A549 (cell line): ENCODE data around the gene RBBP7. TPM values are rescaled to one million over a fixed set of nuclear protein-coding genes. Genes with fewer than 3 reads are reported as not detected.
A peak's percentile ranks its signal among the peaks of the same experiment; 100 is the strongest.

Source experiments
- ATAC-seq, 2 experiments: fragments of 200-7000 bp in 1 of 2; fragments of >200 bp in 1 of 2; cut with Nextera tagmentation in 1 of 2; cut with Tn5 transposase in 1 of 2; 3 replicates each; pipeline versions ENCODE4 v1.8.0 to v1.9.1; 2018 to 2020; ENCODE audit warnings: mild to moderate bottlenecking in 1 of 2, moderate library complexity in 1 of 2
- CTCF ChIA-PET: fragments of 300-600 bp; sonication (Branson Sonifier 250); formaldehyde crosslinking; extraction: SDS; loops from one replicate; lab custom pipeline; 2021; ENCODE audit warnings: antibody characterized with exemption, inconsistent platforms; lab: Yijun Ruan, JAX
- POLR2A ChIA-PET: fragments of 350-600 bp; formaldehyde crosslinking; extraction: SDS; loops from one replicate; lab custom pipeline; 2021; ENCODE audit warnings: antibody characterized with exemption, inconsistent platforms; lab: Yijun Ruan, JAX
- DNase-seq, 2 experiments: peaks; one replicate each; pipeline versions ENCODE4 v3.0.0 to v3.0.0-alpha.2; 2011 to 2016; ENCODE audit warnings: low read depth in 1 of 2, low spot score in 1 of 2
- FAIRE-seq: peaks from 2 replicates; lab custom pipeline; 2011; peaks lifted over from hg19 to GRCh38; lab: Jason Lieb, UNC
- H3K27ac ChIP-seq, 2 experiments: fragments of >200 bp; sonication (Bioruptor Twin); formaldehyde crosslinking; 3 replicates each; pipeline ENCODE4 v1.5.1; 2016 to 2017
- H3K4me1 ChIP-seq: fragments of >200 bp; sonication (Bioruptor Twin); formaldehyde crosslinking; 3 replicates; pipeline ENCODE4 v1.6.1; 2016
- H3K4me2 ChIP-seq: fragments of >200 bp; sonication (Bioruptor Twin); formaldehyde crosslinking; 3 replicates; pipeline ENCODE4 v1.6.1; 2016
- H3K4me3 ChIP-seq: fragments of >200 bp; sonication (Bioruptor Twin); formaldehyde crosslinking; 3 replicates; pipeline ENCODE4 v1.5.1; 2016
- H3K9me3 ChIP-seq: fragments of >200 bp; sonication (Bioruptor Twin); formaldehyde crosslinking; 3 replicates; pipeline ENCODE4 v1.6.1; 2016
- BHLHE40 ChIP-seq: IDR thresholded peaks from 2 replicates; pipeline ENCODE4 v1.6.1; 2012; ENCODE audit warnings: low read depth, low read length, inconsistent platforms
- CEBPB ChIP-seq, 2 experiments: fragments of >200 bp in 1 of 2; sonication (Bioruptor Twin) in 1 of 2; formaldehyde crosslinking in 1 of 2; IDR thresholded peaks; 2 replicates each; pipeline ENCODE4 v1.6.1; 2012 to 2016
- CTCF ChIP-seq: fragments of >200 bp; sonication (Bioruptor Twin); formaldehyde crosslinking; IDR thresholded peaks from 3 replicates; pipeline ENCODE4 v1.5.1; 2016
- ELK1 ChIP-seq: fragments of 150-350 bp; IDR thresholded peaks from 2 replicates; pipeline ENCODE4 v1.6.1; 2014; ENCODE audit warnings: low read depth, mild to moderate bottlenecking, low read length
- EP300 ChIP-seq, 2 experiments: fragments of >200 bp; sonication (Bioruptor Twin); formaldehyde crosslinking; IDR thresholded peaks; 2 replicates in 1 of 2; 3 replicates in 1 of 2; pipeline ENCODE4 v1.6.1; 2016 to 2017
- ESRRA ChIP-seq: fragments of 150-350 bp; IDR thresholded peaks from 2 replicates; pipeline ENCODE4 v1.6.1; 2014; ENCODE audit warnings: mild to moderate bottlenecking, low read length, borderline replicate concordance
- GATA3 ChIP-seq: IDR thresholded peaks from 2 replicates; pipeline ENCODE4 v1.6.1; 2012; ENCODE audit warnings: borderline replicate concordance
- HDAC2 ChIP-seq: fragments of 200-600 bp; sonication (generic); IDR thresholded peaks from 2 replicates; pipeline ENCODE4 v1.6.1; 2016
- HEYL ChIP-seq: fragments of 250-450 bp; sonication (Bioruptor Pico); IDR thresholded peaks from 2 replicates; pipeline ENCODE4 v1.8.0; 2021; ENCODE audit warnings: mild to moderate bottlenecking, moderate library complexity
- HMGXB4 ChIP-seq: fragments of 250-450 bp; sonication (Bioruptor Pico); IDR thresholded peaks from 2 replicates; pipeline ENCODE4 v1.5.0; 2021; ENCODE audit warnings: mild to moderate bottlenecking, moderate library complexity, borderline replicate concordance
- HOXA7 ChIP-seq: fragments of 250-450 bp; sonication (Bioruptor Pico); IDR thresholded peaks from 2 replicates; pipeline ENCODE4 v1.5.0; 2020; ENCODE audit warnings: mild to moderate bottlenecking, moderate library complexity
- HOXB13 ChIP-seq: fragments of 250-450 bp; sonication (Bioruptor Pico); IDR thresholded peaks from 2 replicates; pipeline ENCODE4 v1.5.0; 2020; ENCODE audit warnings: low read depth, mild to moderate bottlenecking, moderate library complexity
- JUN ChIP-seq, 2 experiments: fragments of >200 bp; sonication (Bioruptor Twin); formaldehyde crosslinking; IDR thresholded peaks; 2 replicates in 1 of 2; 3 replicates in 1 of 2; pipeline ENCODE4 v1.6.1; 2016 to 2017
- KDM5A ChIP-seq: fragments of 200-600 bp; sonication (generic); IDR thresholded peaks from 2 replicates; pipeline ENCODE4 v1.6.1; 2016; ENCODE audit warnings: antibody characterized with exemption, mild to moderate bottlenecking
- MAFK ChIP-seq: fragments of 450-650 bp; IDR thresholded peaks from 2 replicates; pipeline ENCODE4 v1.6.1; 2014; ENCODE audit not compliant: partially characterized antibody
- MAX ChIP-seq: IDR thresholded peaks from 2 replicates; pipeline ENCODE4 v1.6.1; 2012
- PBX3 ChIP-seq: IDR thresholded peaks from 2 replicates; pipeline ENCODE4 v1.6.1; 2012
- PHF8 ChIP-seq: fragments of 200-600 bp; sonication (generic); IDR thresholded peaks from 2 replicates; pipeline ENCODE4 v1.6.1; 2016; ENCODE audit warnings: low read depth, mild to moderate bottlenecking, antibody characterized with exemption, moderate library complexity, borderline replicate concordance
- POLR2AphosphoS2 ChIP-seq: conservative IDR thresholded peaks from 2 replicates; pipeline ENCODE4 v1.6.1; 2012; ENCODE audit warnings: low read length, improper control_type of control experiment, inconsistent platforms
- RAD21 ChIP-seq, 2 experiments: fragments of >200 bp in 1 of 2; sonication (Bioruptor Twin) in 1 of 2; formaldehyde crosslinking in 1 of 2; IDR thresholded peaks in 1 of 2; conservative IDR thresholded peaks in 1 of 2; 2 replicates in 1 of 2; 3 replicates in 1 of 2; pipeline ENCODE4 v1.6.1; 2012 to 2018; ENCODE audit warnings: inconsistent platforms in 1 of 2
- RARB ChIP-seq: fragments of 250-450 bp; sonication (Bioruptor Pico); IDR thresholded peaks from 2 replicates; pipeline ENCODE4 v1.8.0; 2021; ENCODE audit warnings: mild to moderate bottlenecking, moderate library complexity
- RFX5 ChIP-seq: fragments of 450-650 bp; IDR thresholded peaks from 2 replicates; pipeline ENCODE4 v1.7.1; 2014; ENCODE audit warnings: antibody characterized with exemption, mild to moderate bottlenecking, moderate library complexity
- SMC3 ChIP-seq: fragments of >200 bp; sonication (Bioruptor Twin); formaldehyde crosslinking; IDR thresholded peaks from 3 replicates; pipeline ENCODE4 v1.6.1; 2018; ENCODE audit warnings: inconsistent platforms
- ZSCAN20 ChIP-seq: fragments of 250-450 bp; sonication (Bioruptor Pico); IDR thresholded peaks from 2 replicates; pipeline ENCODE4 v1.8.0; 2022; ENCODE audit warnings: mild to moderate bottlenecking, moderate library complexity
- WGBS: methylation state at CpG from one replicate; pipeline ENCODE4 v1.1.6; 2017; ENCODE audit errors: missing lambda C conversion rate; 5-methylcytosine and 5-hydroxymethylcytosine counted together
- polyA plus RNA-seq, 4 experiments: library from polyadenylated mRNA; depleted of rRNA in 3 of 4; stranded (reverse); fragments of >200 nt; fragmentation: RNase III in 1 of 4; extraction: RNeasy Plus Mini Kit Qiagen cat#74134 plus additional on column Dnase treatment in 1 of 4; gene quantifications; 2 replicates in 3 of 4; 3 replicates in 1 of 4; pipeline ENCODE4 v1.2.3, GENCODE V29; 2011 to 2017

Gene RBBP7
- polyA plus RNA-seq, 2 of the 4 experiments (the other 2 are of a cell fraction): 222 to 301 TPM

GRCh38 chrX:16892504-16893362 lies 22.6 kb upstream of the RBBP7 start:
- Histone ChIP-seq H3K4me3 (no peak overlapping the region), H3K4me1 (0 out of 3 replicates have a peak, but pooled peaks cover 3% of the 10 kb centered on the region), H3K27ac (peak overlapping the region; percentile 47 to 51; a peak in 2 of 6 replicates), H3K9me3 (no peaks in the 10 kb centered on the region), H3K4me2 (peak overlapping the region; percentile 53)
- ChIA-PET CTCF (interaction anchor here (0.6 to 3.9 kb wide), 16 partner anchors 10 to 548 kb away, joined by 3 to 26 read pairs (median 4); partner anchors contain the start of gene REPS2), POLR2A (interaction anchor here (1.0 kb wide), 1 partner anchor 10 kb away, joined by 4 read pairs; no protein-coding TSS in a partner anchor)
- DNase-seq (peak; percentile 72 to 89), ATAC-seq (peak; percentile 95 to 97), FAIRE-seq (peak; percentile 99)
- no peak for TF ChIP-seq RARB (CRISPR knock-in tag)
- no peak for TF ChIP-seq JUN (IDR thresholded peaks at IDR 0.05)
- peak; percentile 82 for TF ChIP-seq CTCF
- TF ChIP-seq SMC3: peak; percentile 52; the same call in 2 of the 3 replicates
- TF ChIP-seq MAFK: peak; percentile 58
- no peak for TF ChIP-seq CEBPB (IDR thresholded peaks at IDR 0.05)
- TF ChIP-seq MAX: 0 out of 2 replicates have a peak, but pooled peaks have one; percentile 14
- TF ChIP-seq KDM5A: no peak
- TF ChIP-seq HEYL (CRISPR knock-in tag): no peak
- TF ChIP-seq RAD21 (conservative IDR thresholded peaks at IDR 0.05 in 1 of 2, IDR thresholded peaks at IDR 0.05 in 1 of 2): peak; percentile 49 to 56
- WGBS: 10% methylated on average over 9 of the region's 9 CpGs

GRCh38 chrX:16885628-16886027 lies 15.5 kb upstream of the RBBP7 start:
- no peak for ATAC-seq
- Histone ChIP-seq H3K4me3 (no peak overlapping the region), H3K9me3 (no peaks in the 10 kb centered on the region), H3K27ac (no peak overlapping the region), H3K4me2 (no peak overlapping the region), H3K4me1 (no peaks in the 10 kb centered on the region)
- POLR2A ChIA-PET: interaction anchor here (0.7 kb wide), 1 partner anchor 10 kb away, joined by 3 read pairs; no protein-coding TSS in a partner anchor
- FAIRE-seq: no peak
- CTCF ChIA-PET: interaction anchor here (5.7 to 9.2 kb wide), 2 partner anchors 59 to 158 kb away, joined by 21 to 161 read pairs; no protein-coding TSS in a partner anchor
- 85% methylated on average over 1 of the region's 1 CpG for WGBS
- DNase-seq: no peak
- no peak for TF ChIP-seq POLR2AphosphoS2
- TF ChIP-seq MAFK: no peak
- TF ChIP-seq BHLHE40: no peak
- no peak for TF ChIP-seq PHF8
- TF ChIP-seq ESRRA: no peak
- no peak for TF ChIP-seq HOXA7 (CRISPR knock-in tag)
- no peak for TF ChIP-seq HEYL (CRISPR knock-in tag)

GRCh38 chrX:16883487-16883804 lies 13.3 kb upstream of the RBBP7 start:
- Histone ChIP-seq H3K4me3 (no peak overlapping the region; the same call in 2 of the 3 replicates), H3K4me1 (no peaks in the 10 kb centered on the region), H3K27ac (no peak overlapping the region; a peak in 1 of 6 replicates), H3K4me2 (peak overlapping the region; percentile 87), H3K9me3 (no peaks in the 10 kb centered on the region)
- WGBS: 7% methylated on average over 3 of the region's 3 CpGs
- FAIRE-seq: no peak
- DNase-seq: no peak
- ATAC-seq: no peak
- POLR2A ChIA-PET: interaction anchor here (1.9 to 2.7 kb wide), 3 partner anchors 13 to 163 kb away, joined by 6 to 22 read pairs (median 14); partner anchors contain the start of gene RBBP7
- TF ChIP-seq HOXA7 (CRISPR knock-in tag): no peak
- no peak for TF ChIP-seq ZSCAN20 (CRISPR knock-in tag)
- no peak for TF ChIP-seq EP300 (IDR thresholded peaks at IDR 0.05)
- no peak for TF ChIP-seq PBX3
- no peak for TF ChIP-seq RFX5
- no peak for TF ChIP-seq HOXB13
- no peak for TF ChIP-seq BHLHE40
- TF ChIP-seq HEYL (CRISPR knock-in tag): no peak
- TF ChIP-seq RAD21 (conservative IDR thresholded peaks at IDR 0.05 in 1 of 2, IDR thresholded peaks at IDR 0.05 in 1 of 2): no peak
- no peak for TF ChIP-seq GATA3
- no peak for TF ChIP-seq HDAC2
- no peak for TF ChIP-seq HMGXB4 (CRISPR knock-in tag)
- no peak for TF ChIP-seq ELK1
- CTCF ChIA-PET: interaction anchor here (0.7 to 9.2 kb wide), 40 partner anchors 8 to 1352 kb away, joined by 3 to 161 read pairs (median 4); partner anchors contain the start of gene RBBP7
